DMS153 treated with DMSO at 0.1 percent for 48 hours (cell line): ENCODE results near the gene TBL1X.
"Not testable (repeated sequence)": the region's sequence is repeated elsewhere in the genome, so short reads cannot be mapped to it uniquely, and the experiment has no call there.

Experiments
- DNase-seq: peaks from one replicate; lab custom pipeline; 2025; ENCODE audit not compliant: unreplicated experiment; lab: John Stamatoyannopoulos, UW

Gene TBL1X

GRCh38 chrX:9458516-9459078, 6.3 kb upstream of the TBL1X start:
- no peak for DNase-seq

GRCh38 chrX:9459186-9459748, 5.6 kb upstream of the TBL1X start:
- DNase-seq = no peak

- DNase-seq = no peak
These were observed 3.8 kb upstream of the TBL1X start for GRCh38 chrX:9461087-9461486.

- no peak for DNase-seq
These were observed 2.4 kb upstream of the TBL1X start for GRCh38 chrX:9462456-9462855.

DNA sequence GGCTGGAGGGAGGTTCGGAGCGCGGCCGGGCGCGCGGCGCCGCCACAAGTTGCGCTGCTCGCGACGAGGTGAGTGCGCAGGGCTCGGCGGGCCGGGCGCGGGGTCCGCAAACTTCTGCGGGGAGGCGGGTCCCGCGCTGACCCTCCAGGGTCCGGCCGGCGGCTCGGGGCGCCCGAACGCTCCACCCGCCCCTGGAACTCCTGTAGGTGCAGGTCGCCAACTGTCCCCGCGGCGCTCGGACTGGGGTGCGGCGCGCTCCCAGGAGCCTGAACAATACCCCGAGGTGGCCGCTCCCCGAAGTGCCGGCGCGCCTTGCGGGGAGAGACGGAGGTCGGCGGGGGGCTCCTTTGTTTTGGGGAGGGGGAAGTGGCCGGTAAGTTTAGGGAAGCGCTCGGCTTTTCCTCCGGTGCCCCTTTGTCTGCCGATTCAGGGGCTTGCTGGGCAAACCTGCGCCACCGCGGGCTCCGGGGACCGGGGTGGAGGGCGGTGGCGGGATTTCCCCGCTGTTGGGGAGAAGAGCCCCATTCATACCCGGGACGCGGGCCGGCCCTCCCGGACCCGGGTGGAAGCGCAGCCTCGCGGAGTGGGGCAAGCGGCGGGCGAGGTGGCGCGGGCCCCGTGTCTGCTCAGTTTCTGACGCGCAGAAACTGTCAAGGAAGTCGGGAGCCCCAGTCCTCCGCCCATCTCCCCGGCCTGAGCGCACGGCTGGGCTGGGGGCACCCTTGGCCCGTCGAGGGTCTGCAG, 694 bp downstream of the TBL1X start:
- no peak for DNase-seq

DNA sequence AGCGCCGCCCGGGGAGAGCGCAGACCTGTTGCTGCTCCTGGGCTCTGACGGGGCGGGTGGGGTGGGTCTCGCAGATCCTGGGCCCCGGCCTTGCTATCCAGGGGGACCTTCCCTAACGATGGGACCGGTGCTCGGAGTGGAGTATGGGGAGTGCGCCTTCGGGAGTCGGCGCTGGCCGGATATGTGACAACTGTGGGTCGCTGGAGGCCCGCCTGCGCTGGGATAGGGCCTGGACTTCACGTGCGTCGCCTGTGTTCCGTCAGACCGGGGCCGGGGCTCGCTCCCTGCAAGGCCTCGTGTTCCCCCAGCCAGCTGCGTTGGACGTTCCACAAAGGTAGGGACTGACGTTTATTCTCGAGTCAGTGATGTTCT, 1.3 kb downstream of the TBL1X start:
- DNase-seq = no peak

GRCh38 chrX:9466736-9467135, 1.9 kb downstream of the TBL1X start:
- DNase-seq = no peak

GRCh38 chrX:9467146-9467545, 2.3 kb downstream of the TBL1X start:
- DNase-seq = no peak

DNA sequence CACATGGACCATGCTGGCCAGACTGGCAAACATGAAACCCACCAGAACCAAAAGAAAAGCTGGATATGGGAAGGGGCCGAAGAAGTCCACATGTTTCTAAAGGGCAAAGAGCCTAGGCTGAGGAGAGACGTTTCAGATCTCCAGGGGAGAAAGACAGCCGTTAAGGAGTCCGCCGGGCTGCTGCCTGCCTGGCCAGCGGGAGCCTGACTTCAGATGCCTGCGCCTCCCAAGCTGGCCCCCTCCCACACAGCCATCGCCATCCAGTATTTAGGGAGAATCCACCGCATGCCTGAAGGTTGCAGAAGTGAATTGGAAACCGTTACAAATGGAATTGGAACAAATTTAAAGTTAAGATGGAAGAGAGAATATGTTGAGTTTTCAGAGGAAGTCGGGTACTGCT, 2.9 kb downstream of the TBL1X start:
- no peak for DNase-seq

DNA sequence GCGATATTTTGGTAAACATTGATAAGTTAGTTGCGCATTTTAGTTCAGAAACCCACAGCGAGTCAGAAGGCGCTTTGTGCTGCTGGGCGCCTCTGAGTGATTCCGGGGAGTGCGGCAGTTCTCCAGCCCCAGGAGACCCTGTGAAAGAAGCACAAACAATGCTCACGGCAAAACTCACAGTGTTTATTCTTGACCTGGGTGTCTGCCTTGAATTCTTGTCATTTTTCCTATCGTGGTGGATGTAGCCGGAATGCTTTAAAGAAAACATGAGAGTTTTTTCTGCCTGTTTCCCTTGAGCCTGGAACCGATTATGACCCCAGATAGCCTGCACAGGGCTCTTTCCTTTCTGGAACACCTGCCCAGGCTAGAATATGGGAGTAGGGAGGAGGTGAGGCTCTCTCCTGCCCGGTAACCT, 6.7 kb downstream of the TBL1X start:
- no peak for DNase-seq

GRCh38 chrX:9473708-9474107, 8.8 kb downstream of the TBL1X start:
- DNase-seq = no peak

DNA sequence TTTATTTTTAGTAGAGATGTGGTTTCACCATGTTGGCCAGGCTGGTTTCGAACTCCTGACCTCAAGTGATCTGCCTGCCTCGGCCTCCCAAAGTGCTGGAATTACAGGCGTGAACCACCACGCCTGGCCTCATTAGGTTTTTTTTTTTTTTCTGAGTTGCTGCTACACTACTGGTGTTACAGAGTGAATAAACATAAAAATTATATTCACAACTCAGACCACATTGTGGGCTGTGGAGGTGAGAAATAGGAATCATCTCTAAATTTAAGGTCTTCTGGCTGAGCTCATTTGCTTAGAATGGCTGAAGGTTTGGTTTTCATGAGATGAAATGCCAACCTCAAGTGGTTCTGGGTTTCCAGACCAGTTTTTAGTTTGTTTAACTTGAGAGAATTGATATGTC, 10.6 kb downstream of the TBL1X start:
- not testable (repeated sequence) for DNase-seq

GRCh38 chrX:9475984-9476383, 11.1 kb downstream of the TBL1X start:
- no peak for DNase-seq

GRCh38 chrX:9476810-9477575, 12.1 kb downstream of the TBL1X start:
- no peak for DNase-seq

GRCh38 chrX:9482408-9482807, 17.6 kb downstream of the TBL1X start:
- DNase-seq = no peak

GRCh38 chrX:9482837-9483236, 18.0 kb downstream of the TBL1X start:
- DNase-seq = no peak

DNA sequence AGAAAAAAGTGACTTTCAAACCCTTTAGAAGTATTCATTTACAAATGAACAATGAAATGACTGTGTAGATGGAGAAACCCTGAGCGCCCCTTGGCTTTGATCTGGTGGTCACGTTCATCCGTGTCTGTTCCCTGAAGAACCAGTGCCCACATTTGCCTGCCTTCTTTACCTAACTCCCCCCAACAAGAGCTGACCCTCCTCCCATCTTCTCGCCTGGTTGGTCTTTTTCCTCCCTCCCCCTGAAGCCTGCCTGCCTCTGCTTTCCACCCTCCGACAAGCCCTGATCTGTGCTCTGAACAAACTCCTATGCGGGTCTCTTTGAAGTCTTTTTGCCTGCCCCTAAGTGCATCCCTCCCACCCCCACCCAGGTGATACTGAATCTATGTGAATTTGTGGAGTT, 18.5 kb downstream of the TBL1X start:
- no peak for DNase-seq

DNA sequence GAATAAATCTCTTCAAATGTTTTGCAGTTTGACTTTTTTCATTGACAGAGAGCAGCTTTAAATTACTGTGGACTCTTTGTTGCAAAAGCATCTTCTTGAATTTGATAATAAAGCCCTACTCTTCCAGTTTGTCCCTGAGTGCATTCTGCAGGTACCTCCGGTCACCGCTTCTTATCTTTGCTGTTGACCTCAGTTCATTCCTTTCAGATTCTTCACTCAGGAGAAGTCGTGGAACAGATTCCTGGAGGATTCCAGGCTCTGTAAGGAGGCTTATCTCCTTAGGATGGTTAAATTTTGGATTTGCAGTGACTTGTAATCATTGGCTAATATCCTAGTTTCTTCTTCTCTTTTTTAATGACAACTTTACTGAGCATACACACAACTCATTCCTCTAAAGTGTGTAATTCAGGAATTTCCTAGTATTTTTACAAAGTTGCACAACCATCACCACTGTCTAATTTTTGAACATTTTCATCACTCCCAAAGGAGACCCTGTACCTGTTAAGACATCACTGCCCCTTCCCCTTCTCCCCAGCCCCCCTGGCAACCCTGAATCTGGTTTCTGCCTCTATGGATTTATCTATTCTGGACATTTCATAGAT, 22.0 kb downstream of the TBL1X start:
- no peak for DNase-seq

DNA sequence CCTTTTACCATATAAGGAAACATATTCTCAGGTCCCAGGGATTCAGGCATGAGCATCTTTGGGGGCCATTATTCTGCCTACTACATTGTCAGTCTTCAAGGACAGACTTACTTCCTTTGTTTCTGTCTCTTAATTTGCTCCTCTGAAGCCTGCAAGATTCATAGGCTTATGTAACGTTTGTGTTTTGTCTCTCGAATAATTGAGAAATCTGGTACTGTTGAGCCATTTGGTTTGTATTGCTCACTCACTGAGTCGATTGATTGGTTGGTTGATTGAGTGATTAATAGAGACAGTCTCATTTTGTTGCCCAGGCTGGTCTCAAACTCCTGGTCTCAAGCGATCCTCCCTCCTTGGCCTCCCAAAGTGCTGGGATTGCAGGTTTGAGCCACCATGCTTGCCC, 23.7 kb downstream of the TBL1X start:
- no peak for DNase-seq

DNA sequence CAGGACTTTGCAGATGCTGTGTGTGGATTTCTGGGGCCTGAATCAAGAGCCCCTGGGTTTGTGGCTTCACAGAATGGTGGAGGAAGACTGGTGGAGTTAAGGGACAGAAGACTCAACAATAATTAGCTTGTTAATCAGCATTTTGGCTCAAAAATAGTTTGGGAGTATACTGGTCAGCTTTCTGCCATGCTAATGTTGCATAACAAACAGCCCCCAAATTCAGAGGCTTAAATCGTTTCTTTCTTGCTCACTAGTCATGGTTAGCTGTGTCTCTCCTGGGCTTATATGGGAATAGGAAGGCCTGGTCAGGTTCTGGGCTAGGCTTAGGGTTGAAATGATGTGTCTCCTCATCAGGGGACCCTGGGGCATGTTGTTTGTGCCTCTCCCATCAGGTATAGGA, 24.4 kb downstream of the TBL1X start:
- no peak for DNase-seq

DNA sequence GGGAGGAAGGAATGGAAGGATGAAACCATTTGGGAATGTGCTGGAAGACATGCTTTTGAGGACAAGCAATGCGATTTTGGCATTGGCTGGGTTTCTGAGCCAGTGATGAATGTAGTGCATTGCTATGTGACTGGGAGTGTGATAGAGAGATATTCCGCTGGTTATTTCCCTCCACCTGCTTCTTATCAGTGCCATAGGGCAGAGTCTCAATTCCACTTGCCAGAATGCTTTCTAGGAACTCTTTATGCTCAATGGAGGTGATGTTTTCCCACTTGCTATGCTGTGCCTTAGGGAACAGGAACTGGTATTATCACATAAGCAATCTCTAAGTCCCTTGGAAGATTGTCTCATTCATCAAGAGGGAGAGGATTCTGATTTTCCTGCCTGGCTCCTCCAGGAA, 28.0 kb downstream of the TBL1X start:
- no peak for DNase-seq

GRCh38 chrX:9493936-9494335, 29.1 kb downstream of the TBL1X start:
- no peak for DNase-seq
